VCaP (cell line): ENCODE results near the gene ZFAND2B.

Experiments used
- H3K27ac ChIP-seq: fragments of 450-650 bp; 2 replicates; pipeline ENCODE4 v1.5.1; 2017
- CTCF ChIP-seq: fragments of 450-650 bp; conservative IDR thresholded peaks from 2 replicates; pipeline ENCODE4 v1.5.1; 2017; ENCODE audit warnings: mild to moderate bottlenecking, moderate library complexity

The ZFAND2B gene

GRCh38 chr2:219247678-219248642 lies 41.4 kb downstream of the ZFAND2B start:
- no peak for TF ChIP-seq CTCF

GRCh38 chr2:219248845-219249202 lies 42.2 kb downstream of the ZFAND2B start:
- peak overlapping the region; percentile 99 for H3K27ac ChIP-seq
- TF ChIP-seq CTCF = no peak

More at GRCh38 chr2:219247678-219248642, 41.4 kb downstream of the ZFAND2B start:
- H3K27ac ChIP-seq = peak overlapping the region; percentile 99

- peak overlapping the region; percentile 99 for H3K27ac ChIP-seq
- no peak for TF ChIP-seq CTCF
These were observed 42.8 kb downstream of the ZFAND2B start for GRCh38 chr2:219249203-219249980.

- peak overlapping the region; percentile 99 for H3K27ac ChIP-seq
- TF ChIP-seq CTCF = no peak
These were observed 43.6 kb downstream of the ZFAND2B start for GRCh38 chr2:219250049-219250781.

- TF ChIP-seq CTCF = no peak
- H3K27ac ChIP-seq = peak overlapping the region; percentile 99
These were observed 45.1 kb downstream of the ZFAND2B start for GRCh38 chr2:219251656-219252055.

GRCh38 chr2:219252084-219252483 lies 45.5 kb downstream of the ZFAND2B start:
- H3K27ac ChIP-seq = peak overlapping the region; percentile 99
- TF ChIP-seq CTCF = no peak

- TF ChIP-seq CTCF = no peak
- H3K27ac ChIP-seq = peak overlapping the region; percentile 99
These were observed 46.0 kb downstream of the ZFAND2B start for GRCh38 chr2:219252570-219252899.
